ENCODE data around the gene VPS45. TPM values are rescaled to one million over a fixed set of nuclear protein-coding genes. Genes with fewer than 3 reads are reported as not detected.

The VPS45 gene
- total and polyA plus RNA-seq, 2 of the 13 experiments (the other 11 are each of a cell fraction or from before 2014, with no cell fraction given): 15.2 to 25.2 TPM

GRCh38 chr1:150021191-150021694 is 46.3 kb upstream of the VPS45 start (continued):
- TF ChIP-seq FOXP4 (CRISPR knock-in tag; IDR thresholded peaks at IDR 0.05) (peak; percentile 51), SP5 (CRISPR knock-in tag; IDR thresholded peaks at IDR 0.05; ENCODE audit: borderline replicate concordance, low read depth) (peak; percentile 62), ZNF629 (CRISPR knock-in tag; conservative IDR thresholded peaks at IDR 0.05) (0 out of 2 replicates have a peak, but pooled peaks have one; percentile 20), ZNF589 (CRISPR knock-in tag; conservative IDR thresholded peaks at IDR 0.05) (no peak), ZNF790 (CRISPR knock-in tag; IDR thresholded peaks at IDR 0.05; ENCODE audit: borderline replicate concordance) (no peak), RFXAP (CRISPR knock-in tag; IDR thresholded peaks at IDR 0.05; ENCODE audit: borderline replicate concordance) (0 out of 2 replicates have a peak, but pooled peaks have one; percentile 55), STAT5B (CRISPR knock-in tag; IDR thresholded peaks at IDR 0.05) (no peak), ZSCAN25 (CRISPR knock-in tag; IDR thresholded peaks at IDR 0.05) (no peak), FOXO1 (CRISPR knock-in tag; IDR thresholded peaks at IDR 0.05) (peak; percentile 41; the same call in 1 of the 2 replicates), FOXP1 (IDR thresholded peaks at IDR 0.05) (no peak), FOXP1 (CRISPR knock-in tag; IDR thresholded peaks at IDR 0.05) (0 out of 2 replicates have a peak, but pooled peaks have one; percentile 15), ZNF678 (CRISPR knock-in tag; IDR thresholded peaks at IDR 0.05) (no peak), SALL1 (CRISPR knock-in tag; IDR thresholded peaks at IDR 0.05) (peak; percentile 78), MED1 (CRISPR knock-in tag; IDR thresholded peaks at IDR 0.05) (peak; percentile 70), HMG20A (CRISPR knock-in tag; IDR thresholded peaks at IDR 0.05; ENCODE audit: borderline replicate concordance) (peak; percentile 52; the same call in 1 of the 2 replicates), IKZF5 (CRISPR knock-in tag; IDR thresholded peaks at IDR 0.05) (peak; percentile 61; the same call in 1 of the 2 replicates), IRF2 (CRISPR knock-in tag; IDR thresholded peaks at IDR 0.05) (0 out of 2 replicates have a peak, but pooled peaks have one; percentile 39), CREB1 (IDR thresholded peaks at IDR 0.05) (no peak), CREB1 (CRISPR knock-in tag; IDR thresholded peaks at IDR 0.05) (peak; percentile 49; the same call in 1 of the 2 replicates), CREM (IDR thresholded peaks at IDR 0.05) (peak; percentile 59; the same call in 1 of the 2 replicates), CREM (CRISPR knock-in tag; IDR thresholded peaks at IDR 0.05) (no peak), PPARG (CRISPR knock-in tag; conservative IDR thresholded peaks at IDR 0.05) (peak; percentile 88), SIX1 (CRISPR knock-in tag; IDR thresholded peaks at IDR 0.05; ENCODE audit: borderline replicate concordance) (peak; percentile 81), RXRB (CRISPR knock-in tag; IDR thresholded peaks at IDR 0.05; ENCODE audit: borderline replicate concordance) (peak; percentile 86), NR2C2 (CRISPR knock-in tag; IDR thresholded peaks at IDR 0.05; ENCODE audit: borderline replicate concordance) (peak; percentile 70; the same call in 1 of the 2 replicates), REPIN1 (CRISPR knock-in tag; IDR thresholded peaks at IDR 0.05; ENCODE audit: borderline replicate concordance, low read depth) (peak; percentile 62; the same call in 1 of the 2 replicates), JUND (CRISPR knock-in tag; IDR thresholded peaks at IDR 0.05) (peak; percentile 93), NFE2L1 (CRISPR knock-in tag; IDR thresholded peaks at IDR 0.05; ENCODE audit: borderline replicate concordance) (no peak), HDAC1 (CRISPR knock-in tag; IDR thresholded peaks at IDR 0.05) (no peak; the same call in 1 of the 2 replicates), ELF1 (CRISPR knock-in tag; IDR thresholded peaks at IDR 0.05) (0 out of 2 replicates have a peak, but pooled peaks have one; percentile 15), PITX1 (CRISPR knock-in tag; IDR thresholded peaks at IDR 0.05) (peak; percentile 59)

All from HepG2 (cell line).